Fibroblast of upper back skin (primary cell): ENCODE measurements around the gene HSP90AB1.

Experiments used
- DNase-seq: peaks from one replicate; pipeline ENCODE4 v3.0.0-alpha.2; 2013

HSP90AB1 gene

DNA sequence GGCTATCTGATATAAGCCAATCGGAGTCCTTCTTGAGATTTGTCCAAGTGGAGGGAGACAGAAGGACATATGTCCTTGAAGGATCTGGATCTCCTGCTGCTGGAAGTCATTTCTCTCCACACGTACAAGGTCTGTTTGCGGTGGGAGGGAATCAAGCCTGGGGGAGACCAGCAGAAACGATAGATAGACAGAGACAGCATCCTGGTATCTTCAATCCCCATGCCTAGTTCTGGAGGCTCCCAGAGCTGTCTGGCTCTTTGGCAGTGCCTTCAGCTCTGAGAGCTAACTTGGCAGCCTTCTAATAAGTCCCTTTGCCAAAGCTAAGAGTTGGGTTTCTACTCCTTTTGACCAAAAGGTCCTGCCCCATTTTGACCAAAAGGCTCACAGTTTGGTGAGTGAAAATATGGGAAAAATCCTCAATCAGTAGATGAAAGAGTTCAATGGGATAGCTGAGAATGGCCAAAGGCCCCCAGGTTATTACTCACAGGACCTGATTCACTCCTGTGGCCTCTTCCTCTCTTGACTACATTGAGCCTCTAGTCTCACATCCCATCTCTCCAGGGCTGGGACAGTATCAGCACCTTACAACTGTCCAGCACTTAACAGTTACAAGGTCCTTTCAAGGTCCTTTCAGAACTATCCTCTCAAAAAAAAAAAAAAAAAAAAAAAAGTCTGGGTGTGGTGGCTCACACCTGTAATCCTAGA lies 45.9 kb downstream of the HSP90AB1 start:
- no peak for DNase-seq

DNA sequence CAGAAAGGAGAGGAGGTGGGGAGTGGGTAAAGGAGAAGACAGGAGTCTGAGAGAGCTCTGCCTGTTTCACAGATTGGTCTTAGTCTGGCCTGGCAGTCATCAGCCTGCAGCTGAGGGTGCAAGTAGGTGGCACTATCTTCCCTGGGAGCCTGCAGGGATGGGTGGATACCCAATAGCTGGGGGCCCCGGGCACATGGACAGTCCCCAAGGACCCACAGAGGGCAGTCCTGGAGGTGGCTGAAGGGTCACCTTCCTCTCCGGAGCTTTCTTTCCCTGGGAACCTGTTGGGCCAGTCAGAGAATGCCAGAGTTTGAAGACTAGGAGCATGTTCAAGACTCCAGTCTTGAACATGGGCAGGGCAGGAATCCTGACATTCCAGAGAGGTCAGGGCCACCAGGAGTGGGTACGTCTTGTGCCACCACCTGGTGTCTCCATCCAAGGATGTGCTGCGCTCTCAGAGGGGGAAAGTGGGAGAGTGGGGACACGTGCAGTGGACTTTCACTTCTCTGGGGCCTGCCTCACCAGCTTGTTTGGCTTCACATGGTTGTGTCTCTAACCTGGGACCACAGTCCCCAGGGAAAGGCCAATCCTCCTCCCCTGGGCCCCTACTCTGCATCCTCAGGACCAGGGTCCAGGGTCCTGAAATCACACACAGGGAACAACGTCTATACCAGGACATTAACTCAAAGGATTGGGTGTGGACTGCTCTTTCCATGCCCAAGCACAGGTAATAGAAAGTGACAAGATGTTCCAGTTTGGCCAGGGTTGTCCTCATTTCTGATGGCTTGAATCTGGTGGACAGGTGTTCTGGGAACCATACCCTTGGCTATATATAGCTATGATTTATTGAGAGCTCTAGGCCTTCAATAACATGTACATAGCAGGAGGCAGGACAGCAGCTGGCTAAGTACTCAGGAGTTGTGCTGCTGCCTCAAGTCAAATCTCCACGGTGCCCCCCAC lies 48.2 kb downstream of the HSP90AB1 start:
- no peak for DNase-seq

DNA sequence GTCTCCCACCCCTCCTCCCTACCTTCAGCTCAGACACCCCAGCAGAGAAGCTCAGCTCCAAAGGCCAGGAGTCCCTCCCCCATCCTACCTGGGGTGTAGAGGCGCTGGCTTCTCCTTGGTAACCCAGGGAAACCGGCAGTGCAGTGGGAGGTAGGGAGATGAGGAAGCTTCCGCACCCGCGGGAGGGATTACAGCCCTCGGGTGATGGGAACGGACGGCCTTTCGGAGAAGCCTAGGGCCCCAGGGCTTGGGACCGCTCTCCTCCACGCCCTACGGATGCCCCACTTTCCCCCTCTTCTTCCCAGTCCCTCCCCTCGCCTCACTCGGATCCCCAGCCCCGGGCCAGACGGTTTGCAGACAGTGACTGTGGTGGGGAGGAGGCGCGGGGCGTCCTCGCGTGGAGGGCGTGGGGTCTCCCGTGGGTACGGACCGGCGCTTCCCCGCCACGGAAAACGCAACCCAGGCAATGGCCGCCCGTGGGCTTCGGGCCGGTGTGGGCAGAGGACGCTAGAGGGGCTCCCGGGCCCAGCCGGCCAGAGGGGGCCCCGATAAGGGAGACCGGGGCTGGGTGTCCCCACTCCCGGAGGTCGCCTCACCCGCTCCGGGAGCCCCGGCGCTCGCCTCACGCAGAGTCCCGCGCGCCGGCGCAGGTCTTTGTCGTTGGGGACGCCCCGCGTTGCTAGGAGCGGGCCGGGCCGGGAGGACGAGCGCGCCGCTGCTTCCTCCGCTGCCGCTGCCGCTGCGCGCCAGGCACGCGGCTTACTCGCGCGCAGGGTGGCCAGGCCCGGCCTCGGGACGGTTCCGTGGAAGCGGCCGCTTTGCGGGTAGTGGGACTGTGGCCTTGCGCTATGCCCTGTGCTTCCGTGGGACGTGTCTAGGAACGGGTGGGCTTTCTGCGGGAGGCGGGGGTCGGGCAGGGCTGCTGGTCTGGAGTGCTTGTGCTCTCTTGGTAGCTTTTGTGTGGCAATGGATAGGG lies 50.5 kb downstream of the HSP90AB1 start:
- peak; percentile 16 for DNase-seq

DNA sequence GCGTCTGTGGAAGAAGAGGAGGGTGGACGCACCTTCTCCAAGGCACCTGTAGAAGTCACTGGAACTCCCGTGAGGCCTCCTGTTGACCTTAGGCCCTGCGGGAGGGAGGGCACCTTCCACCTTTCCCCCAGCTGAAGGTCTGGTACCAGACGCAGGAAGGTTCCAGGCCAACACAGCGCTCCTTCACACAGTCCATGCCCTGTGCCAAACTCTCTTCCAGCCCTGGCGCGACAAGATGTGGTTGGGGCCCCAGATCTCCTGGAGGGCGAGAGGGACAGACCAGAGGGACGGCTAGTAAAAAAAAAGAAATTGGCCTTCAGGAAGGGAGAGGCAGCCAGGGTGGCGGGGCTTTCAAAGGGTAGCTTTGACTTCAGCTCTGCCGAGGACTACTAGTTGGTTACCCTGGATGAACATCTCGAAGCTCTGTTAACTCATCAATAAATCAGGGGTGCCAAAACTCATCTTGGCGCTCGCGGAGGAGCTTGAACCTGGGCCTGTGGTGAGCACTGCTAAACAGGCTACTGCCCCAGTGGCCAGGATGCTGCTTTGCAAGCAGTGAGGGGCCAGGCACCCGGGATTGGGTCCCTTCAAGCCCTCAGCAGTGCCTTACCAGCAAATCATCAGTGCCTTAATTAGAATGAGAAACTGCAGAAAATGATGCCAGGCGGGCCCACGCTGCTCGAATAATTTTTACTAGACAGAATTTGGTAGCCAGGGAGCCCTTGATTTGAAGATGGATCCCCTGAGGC lies 51.3 kb downstream of the HSP90AB1 start:
- no peak for DNase-seq

DNA sequence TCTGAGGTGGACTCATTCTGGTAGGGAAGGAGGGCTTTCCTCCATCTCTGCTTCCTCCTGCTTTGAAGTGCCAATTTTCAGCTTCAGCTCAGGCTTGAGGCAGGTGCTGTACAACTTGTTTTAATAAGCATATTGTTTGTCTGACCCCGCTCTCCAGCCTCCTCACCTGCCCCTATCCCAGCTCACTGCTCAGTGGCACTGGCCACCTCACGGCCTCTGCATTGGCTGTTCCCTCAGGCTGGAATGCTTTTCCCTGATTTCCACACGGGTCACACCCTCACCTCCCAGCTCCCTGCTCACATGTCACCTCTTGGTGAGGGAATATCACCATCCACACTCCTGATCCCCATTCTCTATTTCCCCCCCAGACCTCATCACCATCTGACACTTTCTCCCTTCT lies 52.0 kb downstream of the HSP90AB1 start:
- no peak for DNase-seq

DNA sequence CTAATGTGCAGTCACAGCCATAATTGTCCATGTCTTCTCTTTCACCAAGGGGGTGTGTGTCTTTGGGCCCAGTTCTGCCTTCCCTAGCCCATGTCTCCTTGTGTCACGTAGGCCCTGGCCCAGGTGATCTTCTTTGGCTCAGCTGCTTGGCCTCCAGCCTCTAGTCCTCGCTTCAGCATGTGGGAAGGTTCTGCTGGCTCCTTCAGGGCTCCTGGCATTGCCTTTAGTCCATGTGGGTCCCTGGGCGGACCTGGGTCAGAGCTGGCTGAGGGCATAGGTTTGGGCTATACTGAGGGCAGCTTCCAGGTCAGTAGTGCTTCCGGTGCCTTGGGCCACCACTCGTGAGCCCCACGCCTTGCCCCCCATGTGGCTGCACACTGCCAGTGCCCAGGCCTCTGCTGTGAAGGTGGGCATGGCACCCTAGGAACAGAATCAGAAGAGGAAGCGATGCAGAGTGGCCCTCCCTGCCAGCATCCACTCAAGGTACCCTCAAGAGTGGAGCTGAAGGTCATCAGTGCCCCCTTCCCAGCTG lies 53.5 kb downstream of the HSP90AB1 start:
- DNase-seq = no peak

DNA sequence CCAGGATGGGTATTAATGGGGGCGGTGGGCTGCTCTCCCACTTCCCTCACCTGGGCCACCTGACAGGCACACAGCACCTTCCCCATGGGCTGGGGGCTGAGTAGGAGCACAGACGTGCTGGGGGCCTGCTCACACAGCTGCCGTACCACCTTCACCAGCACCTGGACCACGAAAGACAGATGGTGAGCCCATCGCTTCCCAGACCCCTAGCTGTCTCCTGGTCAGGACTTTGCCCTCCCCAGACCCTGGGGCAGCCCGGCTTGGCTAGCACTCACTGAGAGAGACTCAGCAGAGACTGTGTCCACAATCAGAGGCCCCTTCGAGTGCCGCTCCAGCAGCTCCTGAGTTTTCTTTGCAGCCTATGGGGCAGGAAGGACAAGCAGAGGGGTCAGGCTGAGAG lies 54.2 kb downstream of the HSP90AB1 start:
- DNase-seq = no peak

DNA sequence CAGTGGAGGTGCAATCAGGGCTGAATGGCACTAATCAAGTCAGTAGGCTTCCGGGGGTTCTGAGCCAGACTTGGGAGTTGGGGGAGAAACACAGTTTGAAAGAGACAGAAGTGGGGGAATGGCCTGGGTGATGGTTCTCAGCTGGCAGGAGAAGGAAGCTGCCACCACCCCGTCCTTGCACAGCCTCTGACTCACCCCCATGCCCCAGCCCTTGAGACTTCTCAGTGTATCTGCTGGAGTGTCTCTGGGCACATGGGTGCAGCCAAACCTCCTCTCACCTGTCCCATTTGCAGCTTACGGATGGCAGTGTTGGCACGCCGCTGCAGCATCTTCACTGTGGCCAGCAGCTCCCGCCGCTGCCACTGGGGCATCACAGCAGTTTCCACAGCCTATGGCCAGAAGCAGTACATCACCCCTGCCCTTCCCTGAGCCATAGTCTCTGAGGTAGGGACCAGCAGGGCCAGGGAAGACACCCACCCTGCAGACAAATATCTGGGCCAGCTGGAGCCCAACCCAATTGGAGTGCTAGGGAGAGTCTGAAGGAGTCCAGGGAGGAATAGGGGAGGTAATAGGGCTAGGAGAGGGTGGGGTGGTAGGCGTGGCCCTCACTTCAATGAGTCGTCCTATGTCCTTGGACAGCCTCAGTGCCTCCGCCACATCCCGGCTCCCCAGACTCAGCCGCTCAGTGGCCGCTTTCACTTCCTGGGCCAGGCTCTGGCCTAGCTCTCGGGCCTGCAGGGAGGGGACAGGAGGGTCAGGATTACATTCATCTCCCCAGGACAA lies 55.1 kb downstream of the HSP90AB1 start:
- DNase-seq = no peak

DNA sequence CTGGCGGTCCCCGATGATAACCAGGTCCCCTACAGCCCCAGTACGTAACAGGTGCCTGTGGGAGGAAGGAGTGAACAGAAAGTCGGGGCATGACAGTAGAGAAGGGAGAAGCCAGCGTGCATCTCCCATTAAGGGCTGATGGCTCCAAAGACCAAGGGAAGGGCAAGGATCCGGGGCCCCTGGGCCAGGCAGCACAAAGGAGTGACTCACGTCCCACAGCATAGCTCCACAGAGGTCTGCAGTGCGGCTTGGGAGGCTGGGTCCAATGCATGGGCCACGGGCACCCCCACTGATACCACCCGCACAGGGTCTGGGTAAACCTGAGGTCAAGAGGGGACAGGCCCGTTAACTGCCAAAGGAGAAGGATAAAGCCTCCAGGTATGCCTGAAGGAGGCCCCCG lies 56.0 kb downstream of the HSP90AB1 start:
- DNase-seq = no peak
